GM18951 (cell line): Measurements from ENCODE around the gene CHSY1.

ENCODE experiments used
- POLR2A ChIP-seq: IDR thresholded peaks from 4 replicates; pipeline ENCODE4 v1.6.1; 2011; ENCODE audit warnings: mild to moderate bottlenecking; ENCODE audit not compliant: insufficient read length, insufficient read depth; ENCODE audit errors: extremely low read depth
- in situ Hi-C: fragments of 300-500 bp; cut with MboI; formaldehyde crosslinking; loops from one replicate; pipeline ENCODE4 v1.12.0; 2022; ENCODE audit warnings: low sequenced_read_pairs, mixed read lengths, inconsistent platforms; ENCODE audit not compliant: unreplicated experiment

Gene CHSY1

GRCh38 chr15:101206176-101206591 is 45.7 kb downstream of the CHSY1 start:
- in situ Hi-C loops: no loop called here
- TF ChIP-seq POLR2A: no peak

DNA sequence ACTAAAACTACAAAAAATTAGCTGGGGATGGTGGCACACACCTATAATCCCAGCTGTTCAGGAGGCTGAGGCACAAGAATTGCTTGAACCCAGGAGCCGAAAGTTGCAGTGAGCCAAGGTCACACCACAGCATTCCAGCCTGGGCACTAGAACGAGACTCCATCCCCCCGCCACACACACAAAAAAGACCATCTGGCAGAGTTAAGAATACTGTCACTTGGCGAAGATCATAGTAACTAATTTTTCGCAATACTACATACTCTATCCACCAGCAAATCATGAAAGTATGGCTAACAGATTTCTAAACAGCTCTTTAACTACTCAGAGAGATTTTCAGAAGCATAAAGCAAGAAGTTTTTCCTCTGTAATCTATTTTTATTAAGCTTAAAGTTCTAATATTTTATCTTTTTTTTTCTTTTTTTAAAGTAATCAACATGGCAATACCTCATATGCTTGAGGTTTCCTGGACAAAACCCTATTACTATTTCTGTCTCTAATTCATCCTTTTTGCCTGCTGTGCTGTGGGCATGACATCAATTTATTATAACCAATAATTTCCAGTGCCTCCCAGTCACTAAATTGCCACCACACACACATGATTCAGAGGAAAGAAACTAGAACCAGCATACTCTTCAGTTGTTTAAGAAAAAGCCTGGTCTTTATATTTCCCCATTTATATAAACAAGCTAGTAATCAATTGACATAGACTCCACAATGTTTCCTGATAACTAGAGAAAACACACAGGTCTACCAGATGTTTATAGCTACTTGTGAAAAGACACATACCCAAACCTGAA is 46.9 kb downstream of the CHSY1 start:
- no peak for TF ChIP-seq POLR2A
- in situ Hi-C loops: no loop called here

DNA sequence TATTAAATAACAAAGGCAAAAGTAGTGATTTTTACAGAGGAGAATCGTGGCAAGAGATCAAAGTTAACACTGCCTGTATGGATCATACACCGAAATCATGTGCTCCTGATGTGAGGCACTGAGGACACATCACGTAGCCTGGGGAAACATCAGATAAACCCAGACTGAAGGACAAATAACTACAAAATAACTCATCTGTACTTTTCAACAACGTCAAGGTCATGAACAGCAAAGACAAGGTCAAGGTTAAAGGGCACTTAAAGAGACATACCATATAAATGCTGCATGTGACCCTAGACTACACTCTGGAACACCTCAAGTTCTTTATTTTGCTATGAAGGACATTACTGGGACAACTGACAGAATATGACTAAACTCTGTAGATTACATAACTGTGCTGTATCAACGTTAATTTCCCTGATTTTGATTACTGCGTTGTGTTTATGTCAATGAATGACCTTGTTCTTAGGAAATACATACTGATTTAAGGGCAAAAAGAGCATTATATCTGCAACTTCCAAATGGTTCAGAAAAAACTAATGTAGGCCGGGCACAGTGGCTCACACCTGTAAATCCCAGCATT is 48.1 kb downstream of the CHSY1 start:
- no peak for TF ChIP-seq POLR2A
- in situ Hi-C loops: no loop called here

- TF ChIP-seq POLR2A: no peak
- in situ Hi-C loops: no loop called here
Observed at GRCh38 chr15:101203029-101203573, 48.7 kb downstream of the CHSY1 start.

- no peak for TF ChIP-seq POLR2A
- in situ Hi-C loops: no loop called here
Observed at GRCh38 chr15:101201411-101202174, 50.3 kb downstream of the CHSY1 start.

GRCh38 chr15:101200181-101200580 is 51.7 kb downstream of the CHSY1 start:
- in situ Hi-C loops: no loop called here
- TF ChIP-seq POLR2A: no peak

- in situ Hi-C loops: no loop called here
- TF ChIP-seq POLR2A: no peak
Observed at GRCh38 chr15:101198800-101199199, 53.0 kb downstream of the CHSY1 start.

- in situ Hi-C loops: no loop called here
- TF ChIP-seq POLR2A: no peak
Observed at GRCh38 chr15:101198031-101198575, 53.7 kb downstream of the CHSY1 start.

GRCh38 chr15:101194546-101195125 is 57.2 kb downstream of the CHSY1 start:
- in situ Hi-C loops: no loop called here

DNA sequence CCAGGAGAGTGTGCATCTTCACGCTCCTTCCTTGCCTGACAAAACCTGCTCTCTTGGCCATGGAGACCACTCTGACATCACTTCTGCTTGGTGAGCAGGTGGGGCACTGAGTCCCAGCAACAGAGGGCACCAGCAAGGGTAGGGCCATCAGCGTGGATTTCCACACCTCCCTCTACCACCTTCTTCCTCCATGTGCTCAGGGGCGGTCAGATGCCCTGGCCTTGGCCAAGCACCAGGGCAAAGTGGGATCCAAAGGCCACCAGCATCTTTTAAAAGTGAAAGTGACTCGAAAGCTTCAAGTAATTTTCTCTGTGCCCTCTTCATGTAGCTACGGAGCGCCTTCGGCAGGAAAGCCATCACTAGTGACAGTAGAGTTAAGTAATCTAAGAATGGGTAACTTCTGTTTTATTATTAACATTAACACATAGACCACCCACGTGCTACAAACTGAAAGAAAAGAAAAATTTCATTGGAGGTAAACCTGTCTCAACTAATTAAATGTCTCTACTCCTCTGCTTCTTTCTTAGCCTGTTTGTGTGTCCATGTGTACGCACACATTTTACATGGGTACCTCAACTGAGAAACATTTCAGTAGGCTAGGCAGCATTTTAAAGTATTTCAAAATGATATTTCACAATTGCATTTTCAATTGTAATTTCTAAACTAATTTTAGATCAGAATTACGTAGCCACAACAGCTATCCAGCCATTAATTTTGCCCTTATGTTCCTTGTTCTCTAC is 57.9 kb downstream of the CHSY1 start:
- in situ Hi-C loops: no loop called here
- no peak for TF ChIP-seq POLR2A

More at GRCh38 chr15:101194546-101195125, 57.2 kb downstream of the CHSY1 start:
- no peak for TF ChIP-seq POLR2A

GRCh38 chr15:101193120-101193644 is 58.7 kb downstream of the CHSY1 start:
- in situ Hi-C loops: no loop called here
- no peak for TF ChIP-seq POLR2A

DNA sequence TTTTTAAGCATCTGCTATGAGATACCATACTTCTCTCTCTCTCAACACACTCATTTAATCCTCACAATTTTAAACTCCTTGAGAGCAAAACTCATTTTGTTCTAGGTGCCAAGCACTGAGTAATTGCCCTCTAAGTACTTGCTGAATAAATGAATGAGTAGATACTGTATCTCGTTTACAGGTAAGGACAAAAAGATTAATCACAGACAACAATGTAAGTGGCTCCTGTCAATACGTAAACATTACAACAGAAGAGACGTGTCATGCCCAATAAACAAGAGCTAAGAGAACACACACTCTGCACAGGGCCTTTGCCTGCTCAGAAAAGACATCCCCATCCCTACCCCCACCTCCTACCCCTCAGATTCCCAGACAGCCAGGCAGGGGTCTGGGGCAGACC is 59.8 kb downstream of the CHSY1 start:
- no peak for TF ChIP-seq POLR2A
- in situ Hi-C loops: no loop called here
